K562 (cell line): Measurements from ENCODE around the gene GEMIN5.

Experiments
- SIN3A ChIP-seq, 2 experiments: fragments of 150-350 bp in 1 of 2; IDR thresholded peaks; 2 replicates each; pipeline ENCODE4 v1.6.1; 2011 to 2016; ENCODE audit warnings: borderline replicate concordance in 2 of 2, low read depth in 2 of 2, low read length in 2 of 2, mild to moderate bottlenecking in 2 of 2, moderate library complexity in 2 of 2; ENCODE audit not compliant: control insufficient read depth in 1 of 2
- TF ChIP-seq, protein P1 (sequence below), 2 experiments: fragments of 450-650 bp; formaldehyde crosslinking in 1 of 2; IDR thresholded peaks; 2 replicates each; pipeline versions ENCODE4 v1.4.0 to v1.6.1; 2014 to 2020; ENCODE audit warnings: mild to moderate bottlenecking in 2 of 2, borderline replicate concordance in 1 of 2, low read depth in 1 of 2

- TF ChIP-seq, protein P1, sequence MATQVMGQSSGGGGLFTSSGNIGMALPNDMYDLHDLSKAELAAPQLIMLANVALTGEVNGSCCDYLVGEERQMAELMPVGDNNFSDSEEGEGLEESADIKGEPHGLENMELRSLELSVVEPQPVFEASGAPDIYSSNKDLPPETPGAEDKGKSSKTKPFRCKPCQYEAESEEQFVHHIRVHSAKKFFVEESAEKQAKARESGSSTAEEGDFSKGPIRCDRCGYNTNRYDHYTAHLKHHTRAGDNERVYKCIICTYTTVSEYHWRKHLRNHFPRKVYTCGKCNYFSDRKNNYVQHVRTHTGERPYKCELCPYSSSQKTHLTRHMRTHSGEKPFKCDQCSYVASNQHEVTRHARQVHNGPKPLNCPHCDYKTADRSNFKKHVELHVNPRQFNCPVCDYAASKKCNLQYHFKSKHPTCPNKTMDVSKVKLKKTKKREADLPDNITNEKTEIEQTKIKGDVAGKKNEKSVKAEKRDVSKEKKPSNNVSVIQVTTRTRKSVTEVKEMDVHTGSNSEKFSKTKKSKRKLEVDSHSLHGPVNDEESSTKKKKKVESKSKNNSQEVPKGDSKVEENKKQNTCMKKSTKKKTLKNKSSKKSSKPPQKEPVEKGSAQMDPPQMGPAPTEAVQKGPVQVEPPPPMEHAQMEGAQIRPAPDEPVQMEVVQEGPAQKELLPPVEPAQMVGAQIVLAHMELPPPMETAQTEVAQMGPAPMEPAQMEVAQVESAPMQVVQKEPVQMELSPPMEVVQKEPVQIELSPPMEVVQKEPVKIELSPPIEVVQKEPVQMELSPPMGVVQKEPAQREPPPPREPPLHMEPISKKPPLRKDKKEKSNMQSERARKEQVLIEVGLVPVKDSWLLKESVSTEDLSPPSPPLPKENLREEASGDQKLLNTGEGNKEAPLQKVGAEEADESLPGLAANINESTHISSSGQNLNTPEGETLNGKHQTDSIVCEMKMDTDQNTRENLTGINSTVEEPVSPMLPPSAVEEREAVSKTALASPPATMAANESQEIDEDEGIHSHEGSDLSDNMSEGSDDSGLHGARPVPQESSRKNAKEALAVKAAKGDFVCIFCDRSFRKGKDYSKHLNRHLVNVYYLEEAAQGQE (IDR thresholded peaks at IDR 0.05; ENCODE audit: borderline replicate concordance), result no peak
- TF ChIP-seq, protein P1 (CRISPR knock-in tag; IDR thresholded peaks at IDR 0.05; ENCODE audit: low read depth), result no peak
- TF ChIP-seq SIN3A (IDR thresholded peaks at IDR 0.05; ENCODE audit: borderline replicate concordance in 2 of 2, control insufficient read depth in 1 of 2, low read depth in 2 of 2, low read length in 2 of 2), result no peak
Observed at GRCh38 chr5:154862766-154863165, 75.2 kb downstream of the GEMIN5 start.
